T47D (cell line): ENCODE results near the gene FOXO3B.
A peak's percentile ranks its signal among the peaks of the same experiment; 100 is the strongest.
"Not testable (repeated sequence)": the region's sequence is repeated elsewhere in the genome, so short reads cannot be mapped to it uniquely, and the experiment has no call there.

Experiments used
- DNase-seq, 2 experiments: peaks; one replicate each; pipeline versions ENCODE4 v3.0.0 to v3.0.0-alpha.2; 2011 to 2012; ENCODE audit warnings: low read depth in 1 of 2, low spot score in 1 of 2
- in situ Hi-C: cut with HindIII; loops from 2 replicates; pipeline ENCODE4 v1.10.0; 2016; ENCODE audit warnings: low sequenced_read_pairs, low pct_unique_long_range_greater_than_20kb

FOXO3B gene

GRCh38 chr17:18681767-18682571 lies at the start of gene FOXO3B:
Gene FOXO3B (minus strand): TSS chr17:18682314. CDS start chr17:18681651, 663 bp downstream.
- in situ Hi-C loops = not testable (repeated sequence)
- peak; percentile 77 to 96 for DNase-seq

DNA sequence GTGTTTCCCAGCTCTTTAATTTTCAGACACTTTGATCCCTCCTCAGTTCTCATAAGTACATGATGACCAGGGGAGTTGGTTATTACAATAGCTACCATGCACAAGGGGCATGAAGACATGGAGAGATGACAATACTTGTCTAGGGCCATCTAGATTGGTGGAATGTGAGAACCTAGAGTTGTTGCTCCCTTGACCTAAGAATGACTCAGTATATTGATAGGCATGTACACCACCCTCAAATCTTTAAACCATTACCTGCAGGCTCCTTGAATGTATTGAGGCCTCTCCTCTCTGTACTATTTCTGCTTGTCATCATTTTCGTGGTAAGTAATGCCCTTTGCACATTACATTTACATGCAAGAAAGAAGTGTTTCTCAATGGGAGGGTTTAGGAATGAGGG lies 41.4 kb upstream of the FOXO3B start:
- DNase-seq, in situ Hi-C loops: not testable (repeated sequence)

- DNase-seq, in situ Hi-C loops: not testable (repeated sequence)
These were observed 40.5 kb upstream of the FOXO3B start for GRCh38 chr17:18722612-18723011.

DNA sequence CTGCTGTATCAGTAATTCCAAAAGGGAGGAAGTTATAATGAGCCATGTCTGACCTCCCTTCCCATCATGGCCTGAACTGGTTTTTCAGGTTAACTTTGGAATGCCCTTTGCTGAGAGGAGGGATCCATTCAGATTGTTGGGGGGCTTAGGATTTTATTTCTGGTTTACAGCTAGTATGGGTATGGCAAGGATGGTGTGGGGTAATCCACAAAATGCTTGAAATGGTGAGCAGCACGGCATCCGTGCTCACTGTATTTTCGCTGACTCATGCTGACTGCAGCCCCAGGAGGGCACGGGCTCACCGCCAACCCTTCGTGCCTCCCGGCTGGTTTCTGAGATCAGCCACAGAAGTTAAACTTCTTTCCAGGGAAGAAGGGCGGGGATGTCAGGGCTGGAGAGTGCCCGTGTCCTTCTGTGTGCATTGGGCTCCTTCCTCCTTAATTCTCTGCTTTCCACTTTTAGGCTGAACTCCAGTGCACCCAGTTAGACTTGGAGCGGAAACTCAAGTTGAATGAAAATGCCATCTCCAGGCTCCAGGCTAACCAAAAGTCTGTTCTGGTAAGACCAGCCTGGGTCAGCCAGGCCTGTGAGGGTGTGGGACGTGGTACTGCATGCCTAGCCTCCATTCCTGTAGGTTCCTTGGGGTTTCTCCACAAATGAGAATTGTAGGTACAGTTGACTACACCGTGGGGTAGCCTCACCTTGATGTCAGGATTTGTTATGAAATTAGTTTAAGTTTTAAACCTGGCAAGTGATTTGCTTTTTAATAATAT lies 39.8 kb upstream of the FOXO3B start:
- in situ Hi-C loops, DNase-seq: not testable (repeated sequence)

GRCh38 chr17:18719428-18720110 lies 37.5 kb upstream of the FOXO3B start:
- DNase-seq, in situ Hi-C loops: not testable (repeated sequence)

DNA sequence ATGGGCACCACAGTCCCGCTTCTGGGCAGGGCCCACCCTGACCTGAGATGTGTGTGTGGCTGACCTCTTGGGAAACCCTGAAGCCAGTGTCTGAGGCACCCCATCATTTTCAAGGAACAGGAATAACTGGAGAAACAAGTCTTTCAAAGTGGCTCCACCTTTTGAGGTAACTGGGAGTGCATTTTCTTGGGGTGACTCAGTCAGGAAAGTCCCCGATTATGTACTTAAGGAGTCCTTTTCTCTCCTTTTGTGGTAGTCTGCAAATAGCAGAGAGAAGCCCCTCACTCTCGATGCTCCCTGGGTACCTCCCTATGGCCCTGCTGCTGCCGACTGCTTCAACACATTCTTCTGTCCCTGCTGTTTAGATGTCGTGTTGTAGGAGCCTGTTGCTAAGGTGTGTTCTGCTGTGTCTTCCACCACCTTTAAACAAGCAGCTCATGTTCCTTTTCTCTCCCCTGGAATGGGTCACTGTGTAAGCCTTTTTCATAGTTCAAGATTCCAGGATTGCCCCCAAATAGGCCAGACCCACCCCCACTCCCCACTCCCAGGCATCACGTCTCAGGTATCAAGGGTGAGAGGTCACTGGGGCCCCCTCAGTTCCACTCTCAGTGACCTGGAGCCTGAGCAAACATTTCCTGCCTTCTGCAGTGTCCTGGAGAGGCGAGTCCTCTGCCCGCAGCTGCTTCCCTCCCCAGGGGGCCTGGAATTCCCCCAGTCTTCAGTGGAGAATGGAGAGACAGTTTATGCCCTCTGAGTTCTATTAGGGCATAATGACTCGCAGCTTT lies 36.7 kb upstream of the FOXO3B start:
- DNase-seq = peak in 1 of 2 experiments; percentile 42
- in situ Hi-C loops = not testable (repeated sequence)

GRCh38 chr17:18712354-18712999 lies 30.4 kb upstream of the FOXO3B start:
- DNase-seq = peak in 1 of 2 experiments; percentile 67
- in situ Hi-C loops = not testable (repeated sequence)

- in situ Hi-C loops, DNase-seq: not testable (repeated sequence)
These were observed 26.1 kb upstream of the FOXO3B start for GRCh38 chr17:18708215-18708614.

- DNase-seq, in situ Hi-C loops: not testable (repeated sequence)
These were observed 23.8 kb upstream of the FOXO3B start for GRCh38 chr17:18705955-18706354.

- in situ Hi-C loops, DNase-seq: not testable (repeated sequence)
These were observed 16.5 kb upstream of the FOXO3B start for GRCh38 chr17:18698473-18699103.

DNA sequence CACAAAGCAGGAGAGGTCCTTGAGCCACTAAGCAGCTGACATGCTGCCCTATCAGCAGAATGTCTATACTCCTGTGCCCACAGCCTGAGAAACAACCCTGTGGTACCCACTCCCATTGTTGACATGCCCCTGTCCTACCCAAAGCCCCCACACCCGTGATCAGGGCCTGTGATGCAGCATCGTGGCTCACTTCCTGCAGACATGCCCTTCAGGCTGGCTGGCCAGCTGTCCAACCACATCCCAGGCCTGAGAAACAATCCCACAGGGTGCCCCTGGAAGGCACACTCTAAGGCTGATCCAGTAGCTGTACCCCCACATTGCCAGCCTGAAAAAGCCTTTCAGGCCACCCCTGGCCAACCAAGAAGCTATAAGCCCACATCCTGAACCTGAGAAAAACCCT lies 13.0 kb upstream of the FOXO3B start:
- DNase-seq, in situ Hi-C loops: not testable (repeated sequence)

- DNase-seq, in situ Hi-C loops: not testable (repeated sequence)
These were observed 554 bp upstream of the FOXO3B start for GRCh38 chr17:18682668-18683067.

DNA sequence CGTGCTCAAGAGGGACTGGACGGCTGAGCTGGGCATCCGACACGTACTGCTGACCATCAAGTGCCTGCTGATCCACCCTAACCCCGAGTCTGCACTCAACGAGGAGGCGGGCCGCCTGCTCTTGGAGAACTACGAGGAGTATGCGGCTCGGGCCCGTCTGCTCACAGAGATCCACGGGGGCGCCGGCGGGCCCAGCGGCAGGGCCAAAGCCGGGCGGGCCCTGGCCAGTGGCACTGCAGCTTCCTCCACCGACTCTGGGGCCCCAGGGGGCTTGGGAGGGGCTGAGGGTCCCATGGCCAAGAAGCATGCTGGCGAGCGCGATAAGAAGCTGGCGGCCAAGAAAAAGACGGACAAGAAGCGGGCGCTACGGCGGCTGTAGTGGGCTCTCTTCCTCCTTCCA lies 4.7 kb downstream of the FOXO3B start:
- DNase-seq, in situ Hi-C loops: not testable (repeated sequence)

DNA sequence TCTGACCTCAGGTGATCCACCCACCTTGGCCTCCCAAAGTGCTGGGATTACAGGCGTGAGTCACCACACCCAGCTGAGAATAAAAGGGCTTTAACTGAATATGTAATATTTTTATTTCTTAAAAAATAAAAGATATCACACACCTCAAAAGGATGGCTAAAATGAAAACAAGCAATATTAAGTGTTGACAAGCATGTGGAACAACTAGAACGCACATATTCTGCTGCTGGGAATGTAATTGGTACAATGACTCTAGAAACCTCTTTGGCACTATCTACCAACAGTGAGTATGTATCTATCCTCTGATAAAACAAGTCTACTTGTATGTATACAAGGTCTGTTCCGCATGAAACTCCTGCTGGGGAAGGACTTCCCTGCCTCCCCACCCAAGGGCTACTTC lies 5.2 kb downstream of the FOXO3B start:
- DNase-seq, in situ Hi-C loops: not testable (repeated sequence)

- DNase-seq, in situ Hi-C loops: not testable (repeated sequence)
These were observed 9.5 kb downstream of the FOXO3B start for GRCh38 chr17:18672395-18673227.

DNA sequence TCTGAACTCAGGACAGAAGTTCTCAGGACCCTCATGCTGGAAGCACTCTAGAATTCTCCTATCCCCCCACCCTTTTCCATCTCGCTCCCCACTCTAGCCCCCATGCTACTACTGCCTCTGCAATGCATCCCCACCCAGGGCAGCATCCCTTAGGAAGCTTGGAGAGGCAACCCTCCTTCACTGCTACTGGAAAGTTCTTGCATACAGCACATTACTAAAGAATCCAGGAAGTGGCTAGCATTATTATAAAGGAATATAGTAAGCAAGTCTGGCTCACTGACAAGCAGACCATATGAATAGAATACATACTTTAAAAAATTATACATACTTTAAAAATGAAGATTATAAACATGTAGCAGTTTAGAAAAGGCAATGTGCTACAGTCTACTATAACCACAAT lies 13.5 kb downstream of the FOXO3B start:
- DNase-seq, in situ Hi-C loops: not testable (repeated sequence)
